ENCODE measurements around the gene OCA2. TPM values are rescaled to one million over a fixed set of nuclear protein-coding genes. Genes with fewer than 3 reads are reported as not detected.

OCA2 gene
- polyA plus RNA-seq, 4 donors = 2.7 to 9.8 (median 9.0) TPM

GRCh38 chr15:28105793-28106192 lies 6.7 kb upstream of the OCA2 start:
- no peak for DNase-seq (ENCODE audit: low read depth in 4 of 4, low spot score in 3 of 4)

DNA sequence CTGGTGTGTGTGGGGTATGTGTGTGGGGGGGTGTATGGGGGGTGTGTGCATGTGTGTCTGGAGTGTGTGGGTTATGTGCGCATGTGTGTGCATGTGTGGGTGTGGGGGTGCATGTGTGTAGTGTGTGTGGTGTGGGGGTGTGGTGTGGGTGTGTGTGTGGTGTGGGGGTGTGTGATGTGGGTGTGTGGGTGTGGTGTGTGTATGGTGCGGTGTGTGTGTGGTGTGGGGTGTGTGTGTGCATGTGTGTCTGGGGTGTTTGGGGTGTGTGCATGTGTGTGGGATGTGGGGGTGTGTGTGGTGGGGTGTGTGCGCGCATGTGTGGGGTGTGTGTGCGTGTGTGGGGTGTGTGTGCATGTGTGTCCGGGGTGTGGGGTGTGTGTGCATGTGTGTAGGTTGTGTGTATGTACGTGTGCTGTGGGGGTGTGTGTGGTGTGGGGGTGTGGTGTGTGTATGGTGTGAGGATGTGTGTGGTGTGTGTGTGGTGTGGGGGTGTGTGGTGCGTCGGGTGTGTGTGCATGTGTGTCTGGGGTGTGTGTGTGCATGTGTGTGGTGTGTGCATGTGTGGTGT lies 6.2 kb upstream of the OCA2 start:
- no peak for DNase-seq (ENCODE audit: low read depth in 4 of 4, low spot score in 3 of 4)

- DNase-seq (ENCODE audit: low read depth in 4 of 4, low spot score in 3 of 4) = no peak
These were observed 5.2 kb upstream of the OCA2 start for GRCh38 chr15:28104326-28104725.

- no peak for DNase-seq (ENCODE audit: low read depth in 4 of 4, low spot score in 3 of 4)
These were observed 4.7 kb upstream of the OCA2 start for GRCh38 chr15:28103831-28104230.

DNA sequence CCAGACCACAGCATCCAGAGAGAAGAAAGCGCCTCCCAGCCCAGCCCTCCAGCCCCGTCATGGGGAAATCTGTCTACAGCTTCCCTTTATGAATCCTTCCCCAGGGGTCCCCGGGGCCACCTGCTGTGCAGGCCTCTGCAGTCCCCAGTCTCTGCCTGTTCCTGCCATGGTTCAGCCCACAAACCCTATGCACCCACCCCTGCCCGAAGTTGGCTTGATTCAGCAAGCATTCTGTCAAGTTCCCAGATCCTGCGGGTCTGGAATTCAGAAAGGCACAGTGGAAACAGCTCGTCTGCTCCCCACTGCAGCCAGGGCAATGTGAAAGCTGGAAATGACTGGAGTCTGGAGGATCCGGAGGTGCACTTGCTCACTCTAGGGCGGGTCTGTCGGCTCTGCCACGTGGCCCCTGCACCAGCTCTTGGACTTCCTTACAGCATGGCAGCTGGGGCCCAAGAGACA lies 2.9 kb upstream of the OCA2 start:
- DNase-seq (ENCODE audit: low read depth in 4 of 4, low spot score in 3 of 4) = no peak

- DNase-seq (ENCODE audit: low read depth in 4 of 4, low spot score in 3 of 4) = no peak
These were observed 2.1 kb upstream of the OCA2 start for GRCh38 chr15:28101201-28101600.

DNA sequence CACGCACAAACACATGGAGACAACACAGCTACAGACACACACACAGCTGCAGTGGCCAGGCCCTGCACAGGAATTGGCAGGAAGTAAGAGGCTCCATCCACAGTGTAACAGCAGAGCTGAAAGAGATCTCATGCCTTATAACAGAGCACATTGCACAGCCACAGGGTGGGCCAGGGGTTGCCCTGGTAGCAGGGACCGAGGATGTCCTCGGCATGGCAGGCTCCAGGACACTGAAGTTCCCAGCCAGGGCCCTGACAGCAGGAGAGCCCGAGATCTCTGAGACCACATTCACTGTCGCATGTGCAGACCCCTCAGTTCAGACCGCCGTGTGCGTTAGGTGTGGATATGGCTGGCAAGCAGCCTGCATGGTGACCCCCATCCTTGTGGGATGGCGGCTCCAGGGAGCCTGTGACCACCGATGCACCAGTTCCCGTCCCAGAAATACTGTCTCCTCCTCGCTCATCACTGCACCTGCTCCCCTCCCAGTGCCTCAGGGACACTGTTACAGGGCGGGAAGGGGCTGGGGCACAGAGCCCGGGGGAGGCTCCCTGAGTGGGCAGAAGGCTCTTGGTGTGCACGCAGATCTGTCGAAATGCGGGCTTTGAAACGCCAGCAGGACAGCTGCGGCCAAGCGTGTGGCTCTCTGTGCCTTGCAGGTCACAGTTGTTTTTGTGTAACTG lies 1.5 kb upstream of the OCA2 start:
- no peak for DNase-seq (ENCODE audit: low read depth in 4 of 4, low spot score in 3 of 4)

DNA sequence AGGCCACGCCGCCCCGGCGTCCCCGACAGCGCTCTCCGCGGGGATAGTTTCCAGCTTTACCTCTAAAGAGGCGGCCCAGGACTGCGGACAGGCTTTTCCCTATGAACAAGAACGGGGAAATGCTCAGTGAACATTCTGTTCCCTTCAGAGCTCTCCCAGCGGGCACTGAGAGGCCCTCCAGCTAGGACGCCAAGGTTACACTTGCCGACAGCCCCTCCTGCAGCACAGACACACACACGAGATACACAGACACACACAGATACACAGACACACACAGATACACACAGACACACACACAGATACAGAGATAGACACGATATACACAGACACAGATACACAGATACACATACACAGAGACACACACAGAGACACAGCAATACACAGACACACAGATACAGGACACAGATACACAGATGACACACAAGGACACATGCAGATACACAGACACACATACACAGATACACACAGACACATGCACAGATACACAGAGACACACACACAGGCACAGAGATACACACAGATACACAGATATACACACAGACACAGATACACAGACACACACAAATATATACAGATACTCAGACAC lies 533 bp upstream of the OCA2 start:
- no peak for DNase-seq (ENCODE audit: low read depth in 4 of 4, low spot score in 3 of 4)

DNA sequence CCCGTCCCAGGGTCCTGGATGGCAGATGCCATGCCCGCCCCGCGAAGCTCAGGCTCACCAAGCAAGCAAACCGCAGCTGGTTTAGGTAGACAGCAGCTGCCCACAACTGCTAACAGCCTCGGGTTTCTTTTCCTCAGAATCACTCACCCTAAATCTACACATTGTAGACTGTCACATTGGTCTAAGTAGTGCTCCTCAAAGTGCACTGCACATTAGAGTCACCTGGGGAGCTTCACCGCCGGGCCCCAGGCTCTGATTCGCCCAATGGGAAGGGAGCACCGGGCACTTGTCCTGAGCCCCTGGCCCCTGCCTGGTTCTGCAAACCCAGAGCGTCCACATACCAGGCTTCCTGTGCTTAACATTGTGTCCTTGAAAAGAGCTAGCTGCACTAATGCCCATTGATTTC lies 752 bp downstream of the OCA2 start:
- DNase-seq (ENCODE audit: low read depth in 4 of 4, low spot score in 3 of 4) = no peak

DNA sequence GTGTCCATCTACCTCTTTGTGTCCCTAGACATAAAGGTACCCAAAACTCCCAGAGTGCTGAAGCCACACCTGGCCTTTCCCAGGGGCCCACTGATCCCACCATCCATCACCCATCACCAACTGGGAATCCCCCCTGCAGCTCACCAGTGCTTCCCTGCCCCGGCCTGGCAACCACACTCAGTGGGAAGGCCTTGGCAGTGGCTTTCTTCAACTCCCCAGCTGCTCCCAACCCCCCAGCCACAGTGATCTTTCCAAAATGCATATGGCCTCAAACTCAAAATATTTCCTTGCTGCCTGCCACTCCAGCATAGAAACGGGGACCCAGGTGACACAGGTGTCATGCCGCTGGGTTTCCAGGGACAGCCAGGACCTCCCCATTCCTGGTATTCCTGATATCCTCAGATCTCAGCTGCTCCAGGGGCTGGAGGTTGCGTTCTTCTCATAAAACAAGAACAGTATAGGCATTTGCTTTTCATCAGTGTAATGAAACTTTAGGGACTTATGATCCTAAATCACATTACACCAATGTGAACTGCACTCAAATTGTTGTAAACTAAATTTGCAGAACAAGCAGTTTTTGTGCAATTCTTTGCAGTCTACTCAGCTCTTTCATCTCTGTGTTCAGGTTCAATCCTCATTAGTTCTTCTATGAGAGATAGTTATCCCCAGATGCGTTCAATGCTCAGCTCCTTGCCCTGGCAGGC lies 1.3 kb downstream of the OCA2 start:
- DNase-seq (ENCODE audit: low read depth in 4 of 4, low spot score in 3 of 4) = no peak

DNA sequence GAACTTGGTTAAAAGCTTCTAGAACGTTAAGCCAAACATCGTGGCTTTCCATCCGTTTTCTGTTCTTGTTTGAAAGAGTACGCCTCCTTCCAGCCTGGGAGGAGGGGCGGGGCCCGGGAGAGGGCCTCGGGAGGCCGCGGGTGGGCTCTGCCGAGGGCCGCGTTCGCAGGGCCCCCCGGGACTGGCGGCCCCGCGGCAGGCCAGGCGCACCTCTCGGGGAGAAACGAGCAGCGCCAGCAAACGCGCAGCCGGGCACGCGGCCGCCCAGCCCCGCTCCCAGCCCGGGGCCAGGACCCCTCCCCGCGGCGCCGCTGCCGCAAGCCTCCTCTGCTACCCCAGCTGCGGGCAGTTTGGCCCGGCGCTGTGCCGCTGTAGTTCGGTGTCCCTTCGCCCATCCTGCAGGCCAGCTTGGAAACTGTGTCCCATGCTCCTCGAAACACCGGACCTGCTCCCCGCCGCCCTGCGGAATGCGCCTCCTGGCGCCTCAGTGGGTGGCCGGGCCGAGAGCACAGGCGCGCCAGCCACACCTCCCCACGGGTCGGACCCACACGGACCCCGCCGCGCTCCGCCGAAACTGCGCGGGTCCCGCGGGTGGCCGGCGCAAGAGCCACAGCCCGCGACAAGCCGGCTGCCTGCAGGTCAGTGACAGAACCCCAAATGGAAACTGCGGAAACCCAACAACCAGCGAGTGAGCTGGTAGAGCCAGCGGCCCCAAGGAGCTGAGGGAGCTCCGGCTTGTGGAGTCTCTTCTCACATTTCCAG lies 2.3 kb downstream of the OCA2 start:
- no peak for DNase-seq (ENCODE audit: low read depth in 4 of 4, low spot score in 3 of 4)

DNA sequence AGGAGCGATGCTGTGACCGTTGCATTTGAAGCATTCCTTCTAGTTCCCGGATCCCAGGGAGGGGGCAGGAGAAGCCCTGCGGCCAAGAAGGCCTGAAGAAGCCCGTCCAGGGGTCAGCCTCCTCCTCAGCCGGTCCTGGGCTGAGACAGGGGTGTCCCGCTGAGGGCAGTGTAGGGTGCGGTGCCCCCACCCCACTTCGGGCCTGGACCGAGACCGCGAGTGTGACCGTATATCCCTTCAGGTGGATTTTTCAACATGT lies 2.8 kb downstream of the OCA2 start:
- DNase-seq (ENCODE audit: low read depth in 4 of 4, low spot score in 3 of 4) = no peak

DNA sequence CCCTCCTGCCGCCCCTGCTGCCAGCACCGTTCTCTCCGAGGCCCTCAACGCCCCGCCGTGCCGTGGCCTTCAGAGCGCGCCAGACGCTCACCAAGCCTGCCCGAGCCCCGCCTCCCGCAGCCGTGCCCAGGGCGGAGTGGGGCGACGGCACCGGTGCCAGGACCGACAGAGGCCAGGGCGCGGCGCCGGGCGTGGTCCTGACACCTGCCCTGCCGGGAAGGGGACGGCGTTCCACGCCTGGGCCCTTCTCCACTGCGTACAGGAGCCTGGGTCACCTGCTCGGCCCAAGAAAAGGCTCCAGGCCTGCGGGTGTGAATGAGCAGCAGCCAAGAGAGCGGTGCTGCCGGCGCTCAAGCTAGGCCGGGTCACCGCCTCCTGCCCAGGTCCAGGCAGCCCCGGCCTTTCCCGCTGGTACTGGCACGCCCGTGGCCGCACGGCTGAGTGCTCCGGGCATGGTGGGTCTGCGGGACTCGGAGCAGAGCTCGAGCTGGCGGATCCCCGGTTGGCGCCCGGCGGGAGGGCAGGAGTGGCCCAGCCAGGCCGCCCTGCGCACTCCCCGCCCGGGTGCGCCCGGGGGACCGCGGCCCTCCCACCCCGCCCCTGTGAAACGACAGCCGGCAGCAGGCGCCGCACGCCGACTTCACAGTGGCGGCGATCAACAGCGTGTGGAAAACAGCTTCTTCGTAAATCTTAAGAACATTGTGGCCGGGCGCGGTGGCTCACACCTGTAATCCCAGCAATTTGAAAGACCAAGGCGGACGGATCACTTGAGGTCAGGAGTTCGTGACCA lies 4.2 kb downstream of the OCA2 start:
- DNase-seq (ENCODE audit: low read depth in 4 of 4, low spot score in 3 of 4) = no peak

DNA sequence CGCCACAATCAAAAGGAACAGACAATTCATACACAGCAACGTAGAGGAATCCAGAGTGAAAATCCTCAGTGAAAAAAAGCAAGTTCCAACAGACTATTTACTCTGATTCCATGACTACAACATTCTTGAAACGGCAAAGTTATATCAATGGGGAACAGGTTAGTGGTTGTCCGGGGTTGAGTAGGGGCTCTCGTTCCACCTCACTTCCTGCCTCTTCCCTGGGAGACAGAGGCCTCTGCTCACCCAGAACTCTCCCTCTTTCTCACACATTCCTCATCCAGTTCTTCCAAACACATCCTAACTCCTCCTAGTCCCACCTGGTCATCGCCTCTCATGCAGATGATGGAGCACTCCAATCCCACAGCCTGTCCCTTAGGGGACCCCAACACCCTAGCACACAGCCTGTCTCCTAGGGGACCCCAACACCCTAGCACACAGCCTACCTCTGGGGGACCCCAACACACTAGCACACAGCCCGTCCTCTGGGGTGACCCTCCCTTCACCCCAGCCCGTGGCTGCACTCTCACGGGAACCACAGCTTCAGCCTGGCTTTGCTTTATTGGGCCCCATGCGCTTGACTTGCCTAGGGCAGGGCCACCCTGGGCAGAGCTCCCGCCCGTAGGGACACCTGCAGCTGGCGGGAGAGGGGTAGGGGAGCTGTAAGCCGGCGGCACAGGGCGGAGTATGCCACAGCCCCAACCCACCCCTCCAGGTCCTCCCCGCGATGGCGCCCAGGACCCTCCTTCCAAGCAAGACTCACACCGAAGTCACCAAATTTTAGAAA lies 5.2 kb downstream of the OCA2 start:
- no peak for DNase-seq (ENCODE audit: low read depth in 4 of 4, low spot score in 3 of 4)

DNA sequence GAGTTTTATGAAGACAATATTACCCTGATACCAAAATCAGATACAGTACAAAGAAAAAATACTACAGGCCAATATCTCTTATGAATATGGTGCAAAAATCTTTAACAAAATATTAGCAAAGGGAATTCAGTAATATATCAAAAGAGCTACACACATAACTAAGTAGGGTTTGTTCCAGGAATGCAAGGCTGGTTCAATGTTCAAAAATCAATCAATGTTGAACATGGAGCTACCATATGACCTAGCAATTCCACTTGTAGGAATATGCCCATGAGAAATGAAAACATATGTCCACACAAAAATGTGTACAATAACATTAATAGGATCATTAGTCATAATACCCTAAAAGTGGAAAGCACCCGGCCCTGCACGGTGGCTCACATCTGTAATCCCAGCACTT lies 7.8 kb downstream of the OCA2 start:
- no peak for DNase-seq (ENCODE audit: low read depth in 4 of 4, low spot score in 3 of 4)

DNA sequence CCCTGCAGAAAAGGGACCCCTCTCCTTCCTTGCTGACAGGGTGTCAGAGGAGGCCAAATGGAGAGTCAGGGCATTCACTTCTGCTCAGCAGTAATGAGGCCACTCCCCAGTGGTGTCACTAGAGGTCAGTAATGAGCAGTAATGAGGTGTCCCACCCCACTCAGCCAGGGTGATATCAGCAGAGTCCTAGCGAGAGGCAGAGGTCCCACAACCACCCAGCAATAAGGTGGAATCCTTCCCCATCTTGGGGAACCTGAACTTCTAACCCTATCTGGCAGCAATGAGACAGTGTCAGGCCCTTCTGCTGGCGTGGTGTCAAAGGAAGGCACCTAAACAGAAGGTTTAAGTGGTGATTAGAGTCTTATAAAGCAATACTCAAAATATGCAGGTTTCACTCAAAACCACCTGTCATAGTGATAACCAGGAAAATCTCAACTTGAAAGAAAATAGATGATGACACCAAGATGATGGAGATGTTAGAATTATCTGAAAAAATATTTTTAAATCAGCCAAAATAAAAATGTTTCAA lies 12.9 kb downstream of the OCA2 start:
- no peak for DNase-seq (ENCODE audit: low read depth in 4 of 4, low spot score in 3 of 4)

DNA sequence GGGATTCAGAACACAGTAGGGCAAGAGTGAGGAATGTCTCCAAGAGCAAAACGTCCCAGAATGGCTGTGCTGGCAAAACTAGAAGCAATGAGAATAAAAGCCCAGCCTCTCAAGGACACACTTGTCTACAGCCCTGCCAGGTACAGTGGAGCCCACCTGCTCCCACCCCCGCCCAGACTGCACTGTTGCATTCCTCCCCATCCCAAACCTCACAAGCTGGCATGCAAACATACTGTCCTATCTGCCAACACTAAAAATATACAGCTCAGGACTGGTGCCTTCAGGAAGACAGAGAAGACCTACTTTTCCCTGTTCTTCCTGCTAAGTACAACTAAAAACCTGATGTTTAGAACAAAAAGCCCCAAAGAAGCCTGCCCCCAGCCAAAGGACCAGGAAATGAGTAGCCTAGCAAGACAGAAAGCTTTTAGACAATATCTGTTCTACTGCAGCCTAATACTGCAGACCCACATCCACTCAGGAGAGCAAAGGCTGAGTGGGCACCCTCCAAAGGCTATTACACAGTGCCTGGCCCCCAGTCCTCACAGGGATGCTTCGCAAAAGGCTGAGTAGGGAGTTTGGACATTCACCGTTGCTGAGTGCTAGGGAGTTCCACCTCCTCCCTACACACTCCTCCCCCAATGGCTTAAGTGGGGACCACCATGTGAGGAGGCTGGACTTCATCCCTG lies 13.5 kb downstream of the OCA2 start:
- DNase-seq (ENCODE audit: low read depth in 4 of 4, low spot score in 3 of 4) = no peak

DNA sequence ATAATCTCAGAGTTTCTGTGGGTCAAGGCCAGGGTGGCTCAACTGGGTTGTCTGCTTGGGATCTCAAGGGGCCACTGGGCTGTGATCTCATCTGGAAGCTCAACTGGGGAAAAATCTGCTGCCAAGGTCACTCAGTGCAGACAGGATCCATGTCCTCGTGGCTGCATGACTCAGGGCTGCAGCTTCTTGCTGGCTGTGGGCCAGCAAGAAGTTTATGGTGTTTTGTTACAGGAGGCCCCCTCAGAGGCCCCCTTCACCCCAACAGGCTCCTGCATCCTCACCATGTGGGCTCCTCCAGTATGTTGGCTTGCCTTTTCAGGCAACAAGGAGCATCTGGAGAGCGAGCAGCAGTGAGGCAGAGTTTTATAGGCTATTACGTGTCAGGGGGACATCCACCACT lies 14.6 kb downstream of the OCA2 start:
- no peak for DNase-seq (ENCODE audit: low read depth in 4 of 4, low spot score in 3 of 4)

All from left renal pelvis (tissue), 4 donors.